Activated T-helper 17 cell treated with anti-CD3 and anti-CD28 coated beads, Interleukin-2, amount 50 U/mL, for 72 hours (primary cell): ENCODE measurements around the gene PRRC2C. TPM values are rescaled to one million over a fixed set of nuclear protein-coding genes. Genes with fewer than 3 reads are reported as not detected.
A peak's percentile ranks its signal among the peaks of the same experiment; 100 is the strongest.
"Not testable (repeated sequence)": the region's sequence is repeated elsewhere in the genome, so short reads cannot be mapped to it uniquely, and the experiment has no call there.

Experiments used
- ATAC-seq: fragments of 150-1000 bp; cut with Tn5 transposase; replicated peaks from 2 replicates; pipeline ENCODE4 v1.10.0; 2021; ENCODE audit warnings: mild to moderate bottlenecking, moderate library complexity
- H3K27ac Mint-ChIP-seq: one replicate; pipeline ENCODE4 v1.8.0; 2022; ENCODE audit warnings: mixed read lengths
- H3K27me3 Mint-ChIP-seq: one replicate; pipeline ENCODE4 v1.8.0; 2022; ENCODE audit warnings: mixed read lengths
- H3K36me3 Mint-ChIP-seq: one replicate; pipeline ENCODE4 v1.8.0; 2022; ENCODE audit warnings: low read depth, mild to moderate bottlenecking, mixed read lengths
- H3K4me1 Mint-ChIP-seq: one replicate; pipeline ENCODE4 v1.8.0; 2022; ENCODE audit warnings: mixed read lengths
- H3K4me3 Mint-ChIP-seq: one replicate; pipeline ENCODE4 v1.8.0; 2022; ENCODE audit warnings: mild to moderate bottlenecking, mixed read lengths
- H3K9me3 Mint-ChIP-seq: one replicate; pipeline ENCODE4 v1.8.0; 2022; ENCODE audit warnings: mixed read lengths
- total RNA-seq, 2 donors: library from RNA; stranded (reverse); gene quantifications; one replicate each; pipeline ENCODE4 v1.2.3, GENCODE V29; 2022

PRRC2C gene
- total RNA-seq, 2 donors from 2014 or later = 209 to 242 TPM

DNA sequence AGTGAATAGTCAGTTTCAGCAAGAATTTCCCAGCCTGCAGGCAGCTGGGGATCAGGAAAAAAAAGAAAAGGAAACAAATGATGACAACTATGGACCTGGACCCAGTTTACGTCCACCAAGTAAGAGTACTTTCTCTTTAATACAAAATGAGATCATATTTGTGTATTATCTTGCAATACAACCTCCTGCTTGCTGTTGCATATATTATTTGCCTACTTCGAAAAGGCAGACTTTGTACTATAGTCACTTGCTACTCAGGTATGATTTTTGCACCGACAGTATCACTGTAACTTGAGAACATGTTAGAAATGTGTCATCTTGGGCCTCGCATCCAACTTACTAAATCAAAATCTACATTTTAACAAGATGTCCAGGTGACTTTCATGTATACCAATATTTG is 30.4 kb downstream of the PRRC2C start:
- H3K9me3 Mint-ChIP-seq = no peaks in the 10 kb centered on the region
- no peak overlapping the region for H3K4me3 Mint-ChIP-seq
- peaks cover 41% of the 10 kb centered on the region for H3K4me1 Mint-ChIP-seq
- no peak for ATAC-seq
- H3K27me3 Mint-ChIP-seq = no peaks in the 10 kb centered on the region
- peak overlapping the region; percentile 73 for H3K27ac Mint-ChIP-seq
- H3K36me3 Mint-ChIP-seq = no peaks in the 10 kb centered on the region

DNA sequence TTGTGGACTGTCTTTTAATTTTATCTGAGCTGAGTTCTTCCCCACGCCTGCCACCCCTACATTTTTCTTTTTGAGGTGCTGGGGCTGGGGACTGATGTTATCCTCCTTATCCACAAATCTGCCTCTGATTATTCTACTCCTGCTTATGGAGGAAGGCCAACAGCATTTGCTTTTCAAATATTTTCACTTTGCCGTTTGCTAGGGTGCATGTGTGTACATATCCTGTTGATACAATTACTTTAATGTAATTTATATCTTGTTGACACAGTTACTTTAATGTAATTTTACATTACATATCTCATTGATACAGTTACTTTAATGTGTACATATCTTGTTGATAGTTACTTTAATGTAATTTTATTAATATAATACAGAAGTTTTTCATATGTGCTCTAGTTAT is 36.2 kb downstream of the PRRC2C start:
- Mint-ChIP-seq H3K36me3 (no peaks in the 10 kb centered on the region), H3K27ac (no peak overlapping the region), H3K4me1 (peaks cover 10% of the 10 kb centered on the region), H3K4me3 (no peak overlapping the region), H3K27me3 (no peaks in the 10 kb centered on the region), H3K9me3 (no peaks in the 10 kb centered on the region)
- no peak for ATAC-seq

DNA sequence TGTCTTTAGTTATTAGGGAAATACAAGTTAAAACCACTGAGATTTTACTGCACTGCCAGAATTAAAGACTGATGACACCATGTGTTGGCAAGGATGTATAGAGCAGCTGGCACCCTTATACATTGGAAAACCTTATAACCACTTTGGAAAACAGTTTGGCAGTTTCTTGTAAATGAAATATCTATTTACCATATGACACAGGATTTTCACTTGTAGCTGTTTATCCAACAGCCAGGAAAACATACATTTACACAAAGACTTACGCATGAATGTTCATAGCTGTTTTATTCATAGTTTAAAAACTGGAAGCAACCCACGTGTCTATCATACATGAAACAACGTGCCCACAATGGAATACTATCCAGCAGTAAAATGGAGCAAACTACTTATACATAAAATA is 45.3 kb downstream of the PRRC2C start:
- Mint-ChIP-seq H3K4me3 (no peak overlapping the region), H3K27ac (no peak overlapping the region), H3K9me3 (no peaks in the 10 kb centered on the region), H3K4me1 (peaks cover 9% of the 10 kb centered on the region), H3K27me3 (no peaks in the 10 kb centered on the region), H3K36me3 (no peaks in the 10 kb centered on the region)
- no peak for ATAC-seq

DNA sequence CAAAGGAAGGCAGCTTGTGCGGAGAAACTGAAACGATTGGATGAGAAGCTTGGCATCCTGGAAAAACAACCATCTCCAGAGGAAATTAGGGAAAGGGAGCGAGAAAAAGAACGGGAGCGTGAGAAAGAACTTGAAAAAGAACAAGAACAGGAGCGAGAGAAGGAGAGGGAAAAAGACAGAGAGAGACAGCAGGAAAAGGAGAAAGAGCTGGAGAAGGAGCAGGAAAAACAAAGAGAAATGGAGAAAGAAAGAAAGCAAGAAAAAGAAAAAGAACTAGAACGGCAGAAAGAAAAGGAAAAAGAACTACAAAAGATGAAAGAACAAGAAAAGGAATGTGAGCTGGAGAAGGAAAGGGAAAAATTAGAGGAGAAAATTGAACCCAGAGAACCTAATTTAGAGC is 47.2 kb downstream of the PRRC2C start:
- Mint-ChIP-seq H3K27me3 (no peaks in the 10 kb centered on the region), H3K27ac (peak overlapping the region; percentile 3), H3K36me3 (no peaks in the 10 kb centered on the region), H3K9me3 (no peaks in the 10 kb centered on the region), H3K4me1 (peaks cover 9% of the 10 kb centered on the region), H3K4me3 (no peak overlapping the region)
- no peak for ATAC-seq

DNA sequence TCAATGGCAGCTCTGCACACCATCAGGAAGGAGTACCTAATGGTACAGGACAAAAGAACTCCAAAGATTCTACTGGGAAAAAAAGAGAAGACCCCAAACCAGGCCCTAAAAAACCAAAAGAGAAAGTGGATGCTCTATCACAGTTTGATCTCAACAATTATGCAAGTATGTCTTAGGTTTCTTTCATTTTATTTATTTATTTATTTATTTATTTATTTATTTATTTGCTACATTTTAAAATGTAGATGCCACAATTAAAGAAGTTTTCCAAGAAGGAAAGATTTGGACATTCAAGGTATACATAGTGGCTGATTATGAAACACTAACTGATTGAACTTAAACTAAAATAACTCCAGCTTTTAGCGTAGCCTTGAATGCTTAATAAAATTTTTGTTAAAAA is 60.2 kb downstream of the PRRC2C start:
- Mint-ChIP-seq H3K4me3 (no peak overlapping the region), H3K27ac (no peak overlapping the region), H3K27me3 (no peaks in the 10 kb centered on the region), H3K9me3 (no peaks in the 10 kb centered on the region), H3K36me3 (no peaks in the 10 kb centered on the region), H3K4me1 (no peaks in the 10 kb centered on the region)
- no peak for ATAC-seq

DNA sequence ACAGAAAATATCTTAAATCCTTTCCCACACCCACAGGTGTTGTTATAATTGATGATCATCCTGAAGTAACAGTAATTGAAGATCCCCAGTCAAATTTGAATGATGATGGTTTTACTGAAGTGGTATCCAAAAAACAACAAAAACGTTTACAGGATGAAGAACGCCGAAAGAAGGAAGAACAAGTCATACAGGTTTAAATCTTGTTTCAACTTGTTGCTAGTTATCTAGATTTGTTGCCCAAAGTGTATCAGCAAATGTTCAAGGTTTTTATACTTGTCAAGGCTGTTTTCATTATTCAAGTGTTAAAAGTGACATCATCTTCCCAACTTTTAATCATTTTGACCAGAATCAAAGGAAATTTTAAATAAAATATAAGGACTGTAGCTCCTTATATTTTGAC is 64.7 kb downstream of the PRRC2C start:
- no peaks in the 10 kb centered on the region for H3K27me3 Mint-ChIP-seq
- H3K4me3 Mint-ChIP-seq = no peak overlapping the region
- no peak for ATAC-seq
- H3K27ac Mint-ChIP-seq = peak overlapping the region; percentile 21
- H3K36me3 Mint-ChIP-seq = no peaks in the 10 kb centered on the region
- H3K4me1 Mint-ChIP-seq = peaks cover 21% of the 10 kb centered on the region
- H3K9me3 Mint-ChIP-seq = no peaks in the 10 kb centered on the region

DNA sequence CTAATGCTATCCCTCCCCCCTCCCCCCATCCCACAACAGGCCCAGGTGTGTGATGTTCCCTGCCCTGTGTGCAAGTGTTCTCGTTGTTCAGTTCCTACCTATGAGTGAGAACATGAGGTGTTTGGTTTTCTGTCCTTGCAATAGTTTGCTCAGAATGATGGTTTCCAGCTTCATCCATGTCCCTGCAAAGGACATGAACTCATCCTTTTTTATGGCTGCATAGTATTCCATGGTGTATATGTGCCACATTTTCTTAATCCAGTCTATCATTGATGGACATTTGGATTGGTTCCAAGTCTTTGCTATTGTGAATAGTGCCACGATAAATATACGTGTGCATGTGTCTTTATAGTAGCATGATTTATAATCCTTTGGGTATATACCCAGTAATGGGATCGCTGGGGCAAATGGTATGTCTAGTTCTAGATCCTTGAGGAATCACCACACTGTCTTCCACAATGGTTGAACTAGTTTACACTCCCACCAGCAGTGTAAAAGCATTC is 65.3 kb downstream of the PRRC2C start:
- peaks cover 24% of the 10 kb centered on the region for H3K4me1 Mint-ChIP-seq
- H3K27me3 Mint-ChIP-seq, H3K9me3 Mint-ChIP-seq, ATAC-seq, H3K36me3 Mint-ChIP-seq, H3K27ac Mint-ChIP-seq, H3K4me3 Mint-ChIP-seq: not testable (repeated sequence)

DNA sequence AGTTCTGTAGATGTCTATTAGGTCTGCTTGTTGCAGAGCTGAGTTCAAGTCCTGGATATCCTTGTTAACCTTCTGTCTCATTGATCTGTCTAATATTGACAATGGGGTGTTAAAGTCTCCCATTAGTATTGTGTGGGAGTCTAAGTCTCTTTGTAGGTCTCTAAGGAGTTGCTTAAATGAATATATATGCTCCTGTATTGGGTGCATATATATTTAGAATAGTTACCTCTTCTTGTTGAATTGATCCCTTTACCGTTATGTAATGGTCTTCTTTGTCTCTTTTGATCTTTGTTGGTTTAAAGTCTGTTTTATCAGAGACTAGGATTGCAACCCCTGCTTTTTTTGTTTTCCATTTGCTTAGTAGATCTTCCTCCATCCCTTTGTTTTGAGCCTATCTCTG is 68.6 kb downstream of the PRRC2C start:
- not testable (repeated sequence) for H3K27me3 Mint-ChIP-seq, ATAC-seq, H3K27ac Mint-ChIP-seq, H3K36me3 Mint-ChIP-seq, H3K9me3 Mint-ChIP-seq, H3K4me3 Mint-ChIP-seq
- H3K4me1 Mint-ChIP-seq = peaks cover 31% of the 10 kb centered on the region

DNA sequence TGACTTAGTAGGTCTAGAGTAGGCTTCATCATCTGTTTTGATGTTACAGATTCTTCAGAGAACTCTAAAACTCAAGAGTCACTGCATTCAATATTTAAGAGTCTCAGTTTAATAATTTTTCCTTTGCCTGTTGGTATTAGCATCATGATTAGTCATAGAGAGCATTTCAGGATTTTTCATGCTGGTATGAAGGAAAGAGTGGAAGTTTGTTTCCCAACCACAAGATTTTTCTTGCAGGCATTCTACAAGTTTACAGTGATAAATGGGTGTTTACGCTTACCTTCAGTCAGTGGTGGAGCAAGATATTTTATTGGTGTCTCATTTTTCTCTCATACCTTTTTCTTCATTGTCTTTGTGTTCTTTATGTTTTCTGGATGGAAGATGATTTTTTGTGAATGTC is 78.3 kb downstream of the PRRC2C start:
- H3K4me3 Mint-ChIP-seq = no peak overlapping the region
- no peak overlapping the region for H3K27ac Mint-ChIP-seq
- ATAC-seq = no peak
- peaks cover 30% of the 10 kb centered on the region for H3K36me3 Mint-ChIP-seq
- H3K27me3 Mint-ChIP-seq = no peaks in the 10 kb centered on the region
- H3K4me1 Mint-ChIP-seq = no peaks in the 10 kb centered on the region
- H3K9me3 Mint-ChIP-seq = no peaks in the 10 kb centered on the region

DNA sequence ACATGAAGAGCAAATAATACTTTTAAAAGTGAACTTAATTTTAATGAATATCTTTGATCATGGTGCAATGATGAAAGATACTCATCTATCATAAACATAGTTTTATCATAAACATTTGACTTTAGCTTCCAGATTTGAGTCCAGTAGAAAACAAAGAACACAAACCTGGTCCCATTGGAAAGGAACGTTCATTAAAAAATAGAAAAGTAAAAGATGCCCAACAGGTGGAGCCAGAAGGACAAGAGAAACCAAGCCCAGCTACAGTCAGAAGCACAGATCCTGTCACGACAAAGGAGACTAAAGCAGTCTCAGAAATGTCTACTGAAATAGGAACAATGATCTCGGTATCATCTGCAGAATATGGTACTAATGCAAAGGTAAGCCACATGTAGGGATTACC is 81.1 kb downstream of the PRRC2C start:
- Mint-ChIP-seq H3K4me3 (no peak overlapping the region), H3K27ac (no peak overlapping the region), H3K36me3 (peaks cover 58% of the 10 kb centered on the region), H3K9me3 (no peaks in the 10 kb centered on the region), H3K27me3 (no peaks in the 10 kb centered on the region), H3K4me1 (no peaks in the 10 kb centered on the region)
- ATAC-seq = no peak

DNA sequence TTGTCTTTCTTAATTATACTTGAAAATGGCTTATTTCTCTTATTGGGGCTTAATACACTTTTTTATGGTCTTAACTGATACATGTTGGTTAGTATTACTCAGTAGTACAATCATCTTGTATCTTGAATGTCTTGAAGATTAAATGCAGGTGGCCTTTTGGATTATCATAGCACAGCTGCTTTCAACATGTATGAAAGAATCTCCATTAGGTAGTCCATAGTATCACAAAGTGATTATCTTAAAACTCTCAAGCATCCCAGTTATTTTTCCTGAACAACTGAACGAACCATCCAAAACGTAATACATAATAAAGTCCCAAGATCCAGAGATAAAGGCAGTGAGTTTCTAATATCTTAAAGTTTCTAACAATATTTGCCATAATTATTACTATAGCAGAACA is 85.0 kb downstream of the PRRC2C start:
- no peaks in the 10 kb centered on the region for H3K27me3 Mint-ChIP-seq
- H3K4me3 Mint-ChIP-seq = no peak overlapping the region
- H3K4me1 Mint-ChIP-seq = no peaks in the 10 kb centered on the region
- no peaks in the 10 kb centered on the region for H3K9me3 Mint-ChIP-seq
- ATAC-seq = no peak
- H3K36me3 Mint-ChIP-seq = peaks cover 95% of the 10 kb centered on the region
- H3K27ac Mint-ChIP-seq = no peak overlapping the region

DNA sequence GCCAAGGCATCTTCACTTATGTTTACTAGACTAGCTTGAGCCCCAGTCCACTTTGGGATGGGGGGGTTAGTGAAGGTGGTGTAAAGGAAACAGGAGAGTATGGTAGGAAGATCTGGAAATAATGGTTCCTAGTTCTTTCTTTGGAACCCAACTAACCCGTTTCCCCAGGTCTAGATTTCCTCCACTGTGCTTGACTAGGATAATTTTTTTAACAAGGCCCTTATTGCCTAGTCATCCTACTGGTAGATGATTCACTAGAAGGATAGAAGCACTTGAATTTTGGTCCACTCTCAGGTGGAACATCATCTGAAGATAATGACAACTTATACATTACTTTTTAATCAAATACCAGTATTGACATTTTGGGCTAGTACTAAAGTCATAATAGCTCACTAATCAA is 90.8 kb downstream of the PRRC2C start:
- peaks cover 99% of the 10 kb centered on the region for H3K36me3 Mint-ChIP-seq
- peak overlapping the region; percentile 9 for H3K27ac Mint-ChIP-seq
- no peak for ATAC-seq
- H3K4me1 Mint-ChIP-seq = peaks cover 8% of the 10 kb centered on the region
- H3K4me3 Mint-ChIP-seq = no peak overlapping the region
- no peaks in the 10 kb centered on the region for H3K9me3 Mint-ChIP-seq
- no peaks in the 10 kb centered on the region for H3K27me3 Mint-ChIP-seq

DNA sequence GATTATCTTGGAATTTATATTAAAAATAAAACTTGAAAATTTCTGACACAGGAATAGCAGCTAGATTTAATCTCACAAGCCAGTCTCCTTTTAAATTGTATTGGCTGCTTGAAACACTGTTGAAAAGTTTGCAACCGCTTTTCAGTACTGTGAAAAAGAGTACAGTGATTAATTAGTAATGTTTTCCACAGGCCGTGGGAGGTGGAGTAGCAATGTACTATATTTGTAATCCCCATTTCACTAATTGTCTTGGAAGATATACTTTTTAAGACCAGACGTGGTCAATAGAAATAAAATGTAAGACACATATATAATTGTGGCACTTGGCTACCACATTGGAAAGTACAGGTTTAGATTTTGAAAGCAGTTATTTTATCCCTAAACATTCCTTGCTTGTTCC is 95.9 kb downstream of the PRRC2C start:
- Mint-ChIP-seq H3K36me3 (peaks cover 100% of the 10 kb centered on the region), H3K27me3 (no peaks in the 10 kb centered on the region), H3K27ac (peak overlapping the region; percentile 82), H3K4me1 (peaks cover 18% of the 10 kb centered on the region), H3K4me3 (no peak overlapping the region), H3K9me3 (no peaks in the 10 kb centered on the region)
- peak; percentile 57 for ATAC-seq

DNA sequence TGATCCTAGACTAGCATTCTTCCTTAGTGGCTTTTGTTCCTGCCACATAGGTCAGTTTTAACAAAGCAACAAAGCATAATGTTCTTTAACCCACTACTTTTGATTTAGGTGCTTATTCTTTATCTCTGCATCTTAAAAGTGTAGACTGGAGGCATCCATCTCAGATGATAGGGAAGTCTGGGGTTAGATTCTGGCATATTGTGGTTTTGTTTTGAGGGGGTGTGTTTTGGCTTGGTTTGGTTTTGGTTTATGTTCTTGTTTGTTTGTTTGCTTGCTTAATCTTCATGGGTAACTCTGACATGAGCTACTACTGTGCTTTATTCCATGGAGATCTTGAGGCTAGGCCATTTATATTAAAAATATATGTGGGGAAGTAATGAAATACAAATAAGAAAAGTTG is 96.4 kb downstream of the PRRC2C start:
- Mint-ChIP-seq H3K27ac (peak overlapping the region; percentile 82), H3K9me3 (no peaks in the 10 kb centered on the region), H3K27me3 (no peaks in the 10 kb centered on the region), H3K4me1 (peaks cover 18% of the 10 kb centered on the region), H3K36me3 (peaks cover 100% of the 10 kb centered on the region), H3K4me3 (no peak overlapping the region)
- ATAC-seq = no peak

DNA sequence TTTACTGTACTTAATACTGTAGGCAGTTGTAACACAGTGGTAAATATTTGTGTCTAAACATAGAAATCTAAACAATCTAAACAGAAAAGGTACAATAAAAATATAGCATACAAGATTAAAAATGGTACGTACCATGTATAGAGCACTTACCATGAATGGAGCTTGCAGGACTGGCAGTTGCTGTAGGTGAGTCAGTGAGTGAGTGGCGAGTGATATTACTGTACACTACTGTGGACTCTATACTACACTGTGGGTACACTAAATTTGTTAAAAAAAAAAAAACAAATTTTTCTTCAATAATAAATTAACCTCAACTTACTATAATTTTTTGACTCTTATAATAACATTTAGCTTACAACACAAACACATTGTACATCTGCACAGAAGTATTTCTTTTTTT is 97.3 kb downstream of the PRRC2C start:
- Mint-ChIP-seq H3K4me3 (no peak overlapping the region), H3K36me3 (peaks cover 100% of the 10 kb centered on the region), H3K9me3 (no peaks in the 10 kb centered on the region), H3K27me3 (no peaks in the 10 kb centered on the region), H3K4me1 (peaks cover 18% of the 10 kb centered on the region), H3K27ac (no peak overlapping the region)
- peak; percentile 52 for ATAC-seq

DNA sequence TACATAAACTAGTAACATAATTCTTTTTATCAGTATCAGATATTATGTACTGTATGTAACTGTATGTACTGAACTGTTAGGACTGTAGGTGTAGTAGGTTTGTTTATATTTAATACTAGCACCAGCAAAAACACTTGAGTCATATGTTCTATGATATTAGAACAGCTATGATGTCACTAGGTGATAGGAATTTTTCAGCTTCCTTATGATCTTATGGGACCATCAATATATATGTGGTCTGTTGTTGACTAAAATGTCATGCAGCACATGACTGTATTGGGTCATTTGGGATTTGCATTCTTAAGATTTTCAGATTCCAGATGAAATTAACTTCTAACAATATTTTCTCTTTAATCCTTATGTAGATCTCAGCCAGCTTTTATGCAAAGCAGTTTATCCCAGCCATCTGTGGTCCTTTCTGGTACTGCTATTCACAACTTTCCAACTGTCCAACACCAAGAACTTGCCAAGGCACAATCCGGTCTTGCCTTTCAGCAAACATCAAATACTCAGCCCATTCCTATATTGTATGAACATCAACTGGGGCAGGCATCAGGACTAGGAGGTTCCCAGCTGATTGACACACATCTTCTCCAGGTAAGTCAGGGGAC is 98.4 kb downstream of the PRRC2C start:
- H3K9me3 Mint-ChIP-seq = no peaks in the 10 kb centered on the region
- H3K4me1 Mint-ChIP-seq = peaks cover 18% of the 10 kb centered on the region
- no peak overlapping the region for H3K27ac Mint-ChIP-seq
- ATAC-seq = no peak
- peaks cover 100% of the 10 kb centered on the region for H3K36me3 Mint-ChIP-seq
- H3K27me3 Mint-ChIP-seq = no peaks in the 10 kb centered on the region
- H3K4me3 Mint-ChIP-seq = no peak overlapping the region
